PFSK-1 (cell line): ENCODE measurements around the gene PPP1R15A.

Experiments
- POLR2AphosphoS5 ChIP-seq: IDR thresholded peaks from 2 replicates; pipeline ENCODE4 v1.6.1; 2012; ENCODE audit warnings: low read depth, mild to moderate bottlenecking, control low read depth, low read length, moderate library complexity
- REST ChIP-seq, 2 experiments: IDR thresholded peaks; 2 replicates each; pipeline versions ENCODE4 v1.6.1 to v1.8.0; 2011 to 2012; ENCODE audit warnings: low read depth in 2 of 2, low read length in 2 of 2, control low read depth in 1 of 2, inconsistent platforms in 1 of 2, mild to moderate bottlenecking in 1 of 2, moderate library complexity in 1 of 2; ENCODE audit not compliant: insufficient read depth in 1 of 2
- SIN3A ChIP-seq: IDR thresholded peaks from 2 replicates; pipeline ENCODE4 v1.6.1; 2012; ENCODE audit warnings: mild to moderate bottlenecking, low read length, moderate library complexity, borderline replicate concordance; ENCODE audit not compliant: insufficient read depth
- TAF1 ChIP-seq: IDR thresholded peaks from 2 replicates; pipeline ENCODE4 v1.6.1; 2012; ENCODE audit warnings: low read length, control low read depth, borderline replicate concordance; ENCODE audit not compliant: insufficient read depth

DNA sequence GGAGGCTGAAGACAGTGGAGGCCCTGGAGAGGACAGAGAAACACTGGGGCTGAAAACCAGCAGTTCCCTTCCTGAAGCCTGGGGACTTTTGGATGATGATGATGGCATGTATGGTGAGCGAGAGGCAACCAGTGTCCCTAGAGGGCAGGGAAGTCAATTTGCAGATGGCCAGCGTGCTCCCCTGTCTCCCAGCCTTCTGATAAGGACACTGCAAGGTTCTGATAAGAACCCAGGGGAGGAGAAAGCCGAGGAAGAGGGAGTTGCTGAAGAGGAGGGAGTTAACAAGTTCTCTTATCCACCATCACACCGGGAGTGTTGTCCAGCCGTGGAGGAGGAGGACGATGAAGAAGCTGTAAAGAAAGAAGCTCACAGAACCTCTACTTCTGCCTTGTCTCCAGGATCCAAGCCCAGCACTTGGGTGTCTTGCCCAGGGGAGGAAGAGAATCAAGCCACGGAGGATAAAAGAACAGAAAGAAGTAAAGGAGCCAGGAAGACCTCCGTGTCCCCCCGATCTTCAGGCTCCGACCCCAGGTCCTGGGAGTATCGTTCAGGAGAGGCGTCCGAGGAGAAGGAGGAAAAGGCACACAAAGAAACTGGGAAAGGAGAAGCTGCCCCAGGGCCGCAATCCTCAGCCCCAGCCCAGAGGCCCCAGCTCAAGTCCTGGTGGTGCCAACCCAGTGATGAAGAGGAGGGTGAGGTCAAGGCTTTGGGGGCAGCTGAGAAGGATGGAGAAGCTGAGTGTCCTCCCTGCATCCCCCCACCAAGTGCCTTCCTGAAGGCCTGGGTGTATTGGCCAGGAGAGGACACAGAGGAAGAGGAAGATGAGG, 1.5 kb downstream of the PPP1R15A start:
- no peak for TF ChIP-seq POLR2AphosphoS5
- TF ChIP-seq REST (IDR thresholded peaks at IDR 0.05; ENCODE audit: insufficient read depth in 1 of 2, low read depth in 2 of 2, low read length in 2 of 2): no peak
- no peak for TF ChIP-seq SIN3A
- TF ChIP-seq TAF1: no peak
